HG03103 (cell line): ENCODE data around the gene INO80E.

ENCODE experiments used
- ATAC-seq: cut with Tn5 transposase; IDR thresholded peaks from one replicate; pipeline ENCODE4 v1.9.1; 2021; ENCODE audit warnings: low read depth; ENCODE audit not compliant: unreplicated experiment

INO80E gene

GRCh38 chr16:29991571-29991904 is 4.5 kb upstream of the INO80E start:
- no peak for ATAC-seq

- ATAC-seq: no peak
Measured at GRCh38 chr16:29992344-29992967, 3.6 kb upstream of the INO80E start.

GRCh38 chr16:29993191-29993902 is 2.7 kb upstream of the INO80E start:
- ATAC-seq: no peak

DNA sequence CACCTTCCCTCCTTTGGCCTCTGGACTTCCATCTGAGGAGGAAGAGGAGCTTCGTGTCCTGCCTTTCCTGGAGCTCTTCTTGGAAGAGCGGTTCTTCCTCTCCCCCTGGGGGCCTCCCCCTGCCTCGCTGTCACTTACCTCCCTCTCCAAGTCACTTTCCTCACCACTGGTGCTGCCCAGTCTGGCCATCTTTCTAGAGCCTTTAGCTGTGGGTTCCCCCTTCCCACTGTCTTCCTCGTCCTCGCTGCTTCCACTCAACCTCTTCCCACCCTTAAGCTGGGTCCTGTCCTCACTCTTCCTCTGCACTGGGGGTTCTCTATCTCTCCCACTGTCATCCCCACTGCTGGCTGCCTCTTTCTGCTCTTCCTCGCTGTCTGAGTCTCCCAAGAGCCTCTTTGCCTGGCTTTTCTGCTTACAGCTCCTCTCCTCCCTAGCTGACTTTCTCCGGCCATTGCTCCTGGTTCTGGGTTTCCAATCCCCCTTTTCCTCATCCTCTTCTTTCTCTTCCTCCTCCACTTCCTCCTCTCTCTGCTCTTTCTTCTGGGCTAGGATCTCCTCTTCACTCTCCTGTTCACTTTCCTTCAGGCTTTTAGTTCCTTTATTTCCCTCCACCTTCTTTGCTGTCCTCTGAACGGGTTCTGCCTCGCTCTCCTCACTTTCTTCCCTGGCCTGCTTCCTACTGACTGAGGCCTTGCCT is 2.0 kb upstream of the INO80E start:
- ATAC-seq: no peak

DNA sequence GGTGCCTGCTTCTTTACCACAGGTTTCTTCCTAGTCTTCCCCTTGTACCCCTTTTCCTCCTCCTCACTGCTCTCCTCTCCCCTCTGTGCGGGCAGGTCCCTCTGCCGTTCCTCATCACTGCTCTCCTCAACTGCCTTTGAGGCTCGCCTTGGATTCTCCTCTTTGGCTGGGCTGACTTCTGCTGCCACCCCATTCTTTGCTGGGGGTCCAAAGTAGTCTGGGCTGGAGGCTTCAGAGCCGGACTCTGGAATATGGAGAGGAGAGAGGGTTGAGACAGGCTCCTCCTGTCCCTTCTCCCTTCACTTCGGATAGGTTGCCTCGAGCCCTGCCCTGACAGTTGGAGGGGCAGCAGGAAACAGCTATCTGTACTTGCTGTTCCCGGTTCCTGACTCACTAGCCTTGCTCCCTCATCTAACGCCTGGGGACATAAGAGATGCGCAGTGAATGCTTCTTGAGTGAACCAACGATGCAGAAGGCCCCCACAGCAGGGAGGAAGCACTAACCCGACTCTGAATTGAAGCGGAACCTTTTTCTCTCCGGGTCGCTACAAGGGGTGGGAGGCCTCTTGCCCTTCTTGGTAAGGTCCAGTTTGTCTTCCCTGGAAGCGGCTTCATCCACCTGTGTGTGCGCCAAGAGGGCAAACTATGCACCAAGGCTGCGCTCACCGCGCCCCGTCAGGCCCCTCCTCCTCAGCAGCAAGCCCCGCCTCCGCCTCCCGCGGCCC is 1.3 kb upstream of the INO80E start:
- no peak for ATAC-seq

DNA sequence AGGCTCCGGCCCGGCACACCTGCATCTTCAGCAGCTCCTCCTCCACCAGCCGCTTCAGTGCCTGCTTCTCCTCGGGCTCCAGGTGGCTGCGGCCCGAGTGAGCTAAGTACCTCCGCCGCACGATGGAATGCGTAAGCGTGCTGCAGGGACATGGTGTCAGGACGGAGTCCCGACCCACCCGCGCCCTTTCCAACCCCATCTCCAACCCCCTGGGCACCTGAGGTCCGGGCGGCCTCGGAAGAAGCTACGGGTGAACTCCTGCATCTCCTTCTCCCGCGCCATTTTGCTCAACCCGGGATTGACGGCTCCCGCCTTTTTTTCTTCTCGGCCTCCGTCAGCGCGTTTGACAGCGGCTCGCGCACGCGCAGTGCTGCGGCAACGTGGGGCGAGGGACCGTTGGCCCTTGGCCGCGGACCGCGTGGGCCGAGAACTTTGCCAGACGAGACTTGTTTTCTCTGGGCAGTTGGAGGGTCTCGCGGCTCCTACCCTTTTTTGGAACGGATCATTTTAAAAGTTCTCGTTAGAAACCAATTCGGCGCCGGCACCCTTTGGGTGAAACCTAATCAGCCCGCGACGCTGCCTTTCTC is 624 bp upstream of the INO80E start, which contains the start of gene HIRIP3:
Gene HIRIP3, minus strand, starts transcription at position 294 of the 587 bp plus-strand sequence. Its CDS starts 12 bp downstream, at position 282.
- ATAC-seq: peak; percentile 42

DNA sequence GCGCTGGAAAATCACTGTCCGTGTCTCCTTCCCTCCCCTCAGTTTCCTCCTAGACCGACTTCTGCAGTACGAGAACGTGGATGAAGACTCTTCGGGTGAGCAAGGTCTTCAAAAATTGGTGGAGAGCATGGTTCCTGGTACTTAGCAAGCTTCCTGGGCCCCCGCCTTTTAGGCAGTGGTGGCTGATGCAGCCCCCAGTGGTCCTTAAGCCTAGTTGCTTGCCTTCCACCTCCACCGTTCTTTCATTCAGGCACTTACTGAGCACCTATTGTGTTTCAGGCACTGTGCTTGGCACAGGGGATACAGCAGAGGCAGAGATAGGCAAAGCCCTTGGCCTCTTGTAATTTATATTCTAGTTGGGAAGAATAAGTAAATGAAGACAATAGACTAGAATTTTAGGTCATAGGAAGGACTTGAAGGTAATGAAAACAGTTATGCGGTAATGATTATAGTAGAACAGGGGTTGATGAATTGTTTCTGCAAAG is 767 bp downstream of the INO80E start:
- no peak for ATAC-seq

GRCh38 chr16:29999605-30000004 is 3.6 kb downstream of the INO80E start:
- no peak for ATAC-seq

GRCh38 chr16:30000735-30001631 is 4.9 kb downstream of the INO80E start:
- no peak for ATAC-seq

GRCh38 chr16:30002614-30003346 is 6.7 kb downstream of the INO80E start:
- ATAC-seq: no peak

DNA sequence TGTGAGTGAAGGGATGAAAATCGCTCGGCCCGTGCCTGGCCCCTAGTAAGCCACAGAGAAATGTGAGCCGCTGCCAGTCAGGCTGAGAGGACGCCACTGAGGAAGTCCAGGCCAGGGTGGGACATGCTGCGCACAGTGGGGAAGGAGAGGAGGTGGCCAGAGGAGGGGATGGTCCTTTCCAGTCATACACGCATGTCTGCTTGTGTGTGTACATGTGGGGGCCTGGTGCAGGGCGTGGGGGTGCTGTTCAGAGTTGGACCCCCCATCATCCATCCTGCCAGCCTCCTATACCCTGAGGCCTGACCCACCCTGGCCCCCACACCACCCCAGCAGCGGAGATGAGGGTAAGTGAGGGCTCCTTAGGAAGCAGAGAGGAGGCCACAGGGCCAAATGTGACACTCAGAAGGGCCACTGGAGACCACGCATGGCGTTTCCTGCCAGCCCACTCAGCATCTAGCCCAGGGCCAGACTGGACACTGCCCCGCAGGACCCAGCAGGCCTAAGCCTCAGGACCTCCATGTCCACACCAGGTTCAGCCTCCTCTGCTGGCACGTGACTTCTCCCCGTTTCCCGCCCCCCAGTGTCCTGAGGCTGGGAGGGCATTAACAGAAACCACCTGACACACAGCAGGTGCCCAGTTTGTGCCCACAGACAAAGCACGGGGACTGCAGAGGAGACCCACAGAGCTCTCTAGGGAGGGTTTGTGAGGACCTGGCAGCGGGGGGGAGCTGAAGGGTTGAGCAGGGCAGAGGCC is 7.8 kb downstream of the INO80E start:
- ATAC-seq: no peak

- no peak for ATAC-seq
Measured at GRCh38 chr16:30004424-30004776, 8.4 kb downstream of the INO80E start.

- ATAC-seq: no peak
Measured at GRCh38 chr16:30004811-30005242, 8.8 kb downstream of the INO80E start.

DNA sequence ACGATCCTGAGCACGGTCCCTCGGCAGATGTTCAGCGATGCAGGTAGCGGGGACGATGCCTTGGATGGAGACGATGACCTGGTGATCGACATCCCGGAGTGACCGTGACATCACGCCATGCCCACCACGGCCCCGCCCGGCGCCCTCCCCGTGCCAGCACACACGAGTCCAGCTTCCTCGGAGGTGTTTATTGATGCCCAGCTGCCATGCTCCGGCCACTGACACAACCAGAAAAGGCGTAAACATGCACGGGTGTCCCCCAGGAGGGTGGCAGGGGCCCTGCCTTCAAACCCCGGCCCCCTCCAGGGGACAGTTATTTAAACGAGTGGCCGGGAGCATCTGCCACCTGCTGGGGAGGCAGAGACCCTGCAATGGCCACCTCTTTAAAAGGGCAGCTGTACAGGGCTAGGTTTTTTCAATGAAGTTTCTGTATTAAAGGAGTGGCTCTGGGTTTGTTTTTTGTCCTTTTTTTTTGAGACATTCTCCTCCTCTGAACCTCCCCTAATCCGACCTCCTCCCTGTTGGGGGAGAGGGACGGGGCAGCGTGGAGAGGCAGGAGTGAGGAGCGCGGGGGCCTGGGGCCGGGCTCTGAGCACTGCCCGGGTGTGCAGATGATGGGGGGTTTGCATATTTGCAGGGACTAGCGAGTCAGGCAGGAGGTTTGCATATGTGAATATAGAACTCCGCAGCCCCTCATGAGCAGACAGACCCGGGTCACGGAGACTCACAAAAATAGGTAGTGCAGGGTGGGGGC is 9.5 kb downstream of the INO80E start:
- no peak for ATAC-seq

DNA sequence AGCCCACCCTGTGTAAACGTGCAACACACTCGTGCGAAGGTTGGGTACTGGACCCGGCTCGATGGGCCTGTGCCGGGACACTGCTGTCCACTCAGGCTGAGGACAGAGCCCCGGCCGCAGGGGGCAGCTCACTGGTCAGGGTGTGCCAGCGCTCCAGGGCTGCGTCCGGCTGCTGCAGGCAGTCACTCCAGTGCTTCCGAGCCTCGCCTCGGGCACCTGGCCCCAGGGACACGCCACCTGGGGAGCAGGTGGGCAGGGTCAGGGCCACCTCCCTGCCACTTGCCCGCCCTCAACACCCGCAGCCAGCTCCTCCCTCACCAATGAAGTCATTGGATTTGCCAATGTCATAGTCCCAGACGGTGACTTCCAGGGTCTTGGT is 10.0 kb downstream of the INO80E start:
- no peak for ATAC-seq

DNA sequence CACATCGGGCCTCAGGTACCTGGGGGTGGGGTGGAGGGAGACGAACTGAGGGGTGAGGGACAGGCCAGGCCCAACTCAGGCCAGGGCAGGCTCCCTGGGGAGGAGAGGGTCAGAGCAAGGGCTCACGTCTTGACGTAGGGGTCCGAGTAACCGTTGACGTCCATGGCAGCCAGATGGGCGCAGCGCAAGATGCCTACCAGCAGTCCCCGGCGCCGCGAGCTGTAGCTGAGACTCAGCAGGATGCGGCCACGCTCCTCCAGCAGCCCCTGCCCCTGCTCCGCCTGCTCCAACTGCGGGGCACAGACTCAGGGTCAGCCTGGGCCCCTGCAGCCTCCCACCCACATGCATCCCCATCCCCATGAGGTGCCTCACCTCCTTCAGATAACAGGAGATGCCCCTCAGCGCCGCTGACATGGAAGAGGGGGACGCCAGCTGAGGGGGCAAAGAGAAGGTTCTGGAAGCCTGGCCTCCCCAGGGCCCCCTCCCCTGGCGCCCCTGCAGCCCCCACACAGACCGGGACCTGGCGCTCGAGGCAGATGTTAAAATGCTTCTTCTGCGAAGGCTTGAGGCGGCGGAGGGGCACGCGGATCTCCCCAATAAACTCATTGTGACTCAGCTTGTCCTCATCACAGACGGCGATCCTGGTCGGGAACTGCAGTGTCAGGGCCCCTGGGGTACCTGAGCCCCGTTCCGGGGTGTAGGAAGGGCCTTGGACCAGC is 10.8 kb downstream of the INO80E start:
- ATAC-seq: no peak

- no peak for ATAC-seq
Measured at GRCh38 chr16:30007378-30007895, 11.4 kb downstream of the INO80E start.
